H1 (cell line): ENCODE results near the gene MEGF11. TPM values are rescaled to one million over a fixed set of nuclear protein-coding genes. Genes with fewer than 3 reads are reported as not detected.

Experiments
- CTBP2 ChIP-seq: IDR thresholded peaks from 2 replicates; pipeline ENCODE4 v1.7.0; 2011; ENCODE audit warnings: borderline replicate concordance, mild to moderate bottlenecking, moderate library complexity, mixed read lengths, low read length; ENCODE audit not compliant: insufficient read depth, insufficient read length
- EZH2 ChIP-seq: fragments of 200-600 bp; sonication (generic); IDR thresholded peaks from 2 replicates; pipeline ENCODE4 v1.7.1; 2012; ENCODE audit warnings: low read depth, mild to moderate bottlenecking, moderate library complexity, low read length, inconsistent platforms; ENCODE audit not compliant: severe bottlenecking
- KDM4A ChIP-seq: IDR thresholded peaks from one replicate; pipeline ENCODE4 v1.7.1; 2012; ENCODE audit warnings: low read depth, mild to moderate bottlenecking, moderate library complexity, low read length, inconsistent platforms; ENCODE audit not compliant: severe bottlenecking
- RXRA ChIP-seq: IDR thresholded peaks from 2 replicates; pipeline ENCODE4 v1.6.1; 2011; ENCODE audit warnings: low read depth, mild to moderate bottlenecking, low read length, moderate library complexity; ENCODE audit not compliant: insufficient read depth
- SUZ12 ChIP-seq: fragments of 200-600 bp; sonication (generic); IDR thresholded peaks from 2 replicates; pipeline ENCODE4 v1.6.1; 2012; ENCODE audit warnings: mild to moderate bottlenecking, inconsistent platforms, low read length, moderate library complexity, mixed read lengths
- polyA plus RNA-seq, 7 experiments: library from polyadenylated mRNA; depleted of rRNA in 3 of 7; stranded (reverse) in 5 of 7; unstranded in 2 of 7; fragments of >200 nt in 5 of 7; fragments of 200-250 nt in 2 of 7; gene quantifications; 1 replicate in 5 of 7; 2 replicates in 1 of 7; 4 replicates in 1 of 7; pipeline versions ENCODE4 v1.2.1 to v1.2.3, GENCODE V29; 2011 to 2013; ENCODE audit warnings: missing spikeins in 2 of 7, mixed read lengths in 2 of 7
- total RNA-seq: library from RNA; stranded (reverse); fragmentation: NEBNext Ultra II Directional; extraction: Animal tissue kit (Norgen Biotek cat#: 25700); gene quantifications from 2 replicates; pipeline ENCODE4 v1.2.1, GENCODE V29; 2021

The MEGF11 gene
- total and polyA plus RNA-seq, 2 of the 8 experiments (the other 6 are each of a cell fraction or from before 2014, with no cell fraction given) = 4.4 to 4.8 TPM

DNA sequence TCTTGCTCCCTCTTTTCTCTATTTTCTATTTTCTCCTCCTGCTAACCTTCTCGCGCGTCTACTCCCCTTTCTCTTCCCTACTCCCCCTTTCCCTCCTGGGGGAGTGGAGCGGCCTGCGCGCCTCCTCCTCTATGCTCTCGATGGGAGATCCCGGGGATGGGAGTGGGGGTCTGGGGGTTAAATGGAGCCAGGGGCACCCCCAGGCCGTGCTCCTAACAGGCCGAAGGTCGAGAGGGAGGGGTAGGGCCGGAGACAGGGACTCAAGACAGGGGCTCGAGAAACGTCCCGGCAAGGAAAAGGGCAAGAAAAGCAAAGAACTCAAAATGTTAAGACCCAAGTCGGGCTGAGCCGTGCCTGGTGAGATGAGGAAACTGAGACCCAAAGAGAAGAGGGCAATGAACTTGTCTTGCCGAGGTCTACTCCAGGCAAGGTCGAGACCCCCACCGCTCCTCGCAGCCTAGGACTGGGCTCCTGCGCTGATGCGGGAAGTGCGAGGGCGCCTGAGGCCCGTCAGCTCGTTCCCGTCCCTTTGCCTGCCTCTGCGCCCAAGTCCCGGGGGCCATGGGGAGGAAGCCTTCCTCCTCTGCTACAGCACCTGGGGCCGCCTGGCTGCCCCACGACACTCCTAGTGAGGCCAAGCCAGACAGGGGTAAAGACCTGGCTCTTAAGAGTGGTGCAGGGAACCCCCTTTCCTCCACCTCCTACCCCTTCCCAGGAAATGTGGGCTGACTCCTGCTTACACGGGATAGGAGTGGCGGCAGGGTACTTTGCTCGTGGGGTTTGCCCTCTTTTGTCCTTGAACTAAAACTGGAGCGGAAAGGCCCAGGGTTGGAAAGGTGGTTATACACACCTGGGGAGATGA, 770 bp upstream of the MEGF11 start (continued):
- TF ChIP-seq KDM4A (peak; percentile 68), SUZ12 (peak; percentile 86), EZH2 (peak; percentile 87), CTBP2 (peak; percentile 2), RXRA (no peak)
